ENCODE results near the gene TERT.
"Not testable (repeated sequence)": the region's sequence is repeated elsewhere in the genome, so short reads cannot be mapped to it uniquely, and the experiment has no call there.

TERT gene

GRCh38 chr5:1278216-1278615 is 16.7 kb downstream of the TERT start:
- no peak overlapping the region for H3K4me3 ChIP-seq (ENCODE audit: low read depth, low read length)
- TF ChIP-seq CTCF (IDR thresholded peaks at IDR 0.05; ENCODE audit: control insufficient read depth, extremely low read depth, insufficient read depth) = no peak
- no peak for DNase-seq (ENCODE audit: low read depth)

GRCh38 chr5:1277781-1278180 is 17.1 kb downstream of the TERT start:
- no peak for TF ChIP-seq CTCF (IDR thresholded peaks at IDR 0.05; ENCODE audit: control insufficient read depth, extremely low read depth, insufficient read depth)

GRCh38 chr5:1277331-1277730 is 17.5 kb downstream of the TERT start:
- no peak for TF ChIP-seq CTCF (IDR thresholded peaks at IDR 0.05; ENCODE audit: control insufficient read depth, extremely low read depth, insufficient read depth)
- no peak overlapping the region for H3K4me3 ChIP-seq (ENCODE audit: low read depth, low read length)
- DNase-seq (ENCODE audit: low read depth) = no peak

More at GRCh38 chr5:1277781-1278180, 17.1 kb downstream of the TERT start:
- DNase-seq (ENCODE audit: low read depth) = no peak
- no peak overlapping the region for H3K4me3 ChIP-seq (ENCODE audit: low read depth, low read length)

- no peak overlapping the region for H3K4me3 ChIP-seq (ENCODE audit: low read depth, low read length)
- no peak for DNase-seq (ENCODE audit: low read depth)
- no peak for TF ChIP-seq CTCF (IDR thresholded peaks at IDR 0.05; ENCODE audit: control insufficient read depth, extremely low read depth, insufficient read depth)
These were observed 17.9 kb downstream of the TERT start for GRCh38 chr5:1276930-1277329.

- not testable (repeated sequence) for DNase-seq (ENCODE audit: low read depth); H3K4me3 ChIP-seq (ENCODE audit: low read depth, low read length)
These were observed 19.2 kb downstream of the TERT start for GRCh38 chr5:1275397-1276391.

GRCh38 chr5:1274471-1274870 is 20.4 kb downstream of the TERT start:
- no peak overlapping the region for H3K4me3 ChIP-seq (ENCODE audit: low read depth, low read length)
- DNase-seq (ENCODE audit: low read depth) = no peak
- no peak for TF ChIP-seq CTCF (IDR thresholded peaks at IDR 0.05; ENCODE audit: control insufficient read depth, extremely low read depth, insufficient read depth)

- no peak for DNase-seq (ENCODE audit: low read depth)
- TF ChIP-seq CTCF (IDR thresholded peaks at IDR 0.05; ENCODE audit: control insufficient read depth, extremely low read depth, insufficient read depth) = no peak
- no peak overlapping the region for H3K4me3 ChIP-seq (ENCODE audit: low read depth, low read length)
These were observed 21.1 kb downstream of the TERT start for GRCh38 chr5:1273745-1274144.
